Measurements from ENCODE around the gene PRPF8. TPM values are rescaled to one million over a fixed set of nuclear protein-coding genes. Genes with fewer than 3 reads are reported as not detected.

PRPF8 gene
- 100 to 1,000 TPM; 523 to 532 TPM for total RNA-seq
- 100 to 1,000 TPM; 133 to 227 (median 176) TPM for polyA plus RNA-seq
- total RNA-seq: 418 to 562 (median 466) reads per million in 6 experiments

DNA sequence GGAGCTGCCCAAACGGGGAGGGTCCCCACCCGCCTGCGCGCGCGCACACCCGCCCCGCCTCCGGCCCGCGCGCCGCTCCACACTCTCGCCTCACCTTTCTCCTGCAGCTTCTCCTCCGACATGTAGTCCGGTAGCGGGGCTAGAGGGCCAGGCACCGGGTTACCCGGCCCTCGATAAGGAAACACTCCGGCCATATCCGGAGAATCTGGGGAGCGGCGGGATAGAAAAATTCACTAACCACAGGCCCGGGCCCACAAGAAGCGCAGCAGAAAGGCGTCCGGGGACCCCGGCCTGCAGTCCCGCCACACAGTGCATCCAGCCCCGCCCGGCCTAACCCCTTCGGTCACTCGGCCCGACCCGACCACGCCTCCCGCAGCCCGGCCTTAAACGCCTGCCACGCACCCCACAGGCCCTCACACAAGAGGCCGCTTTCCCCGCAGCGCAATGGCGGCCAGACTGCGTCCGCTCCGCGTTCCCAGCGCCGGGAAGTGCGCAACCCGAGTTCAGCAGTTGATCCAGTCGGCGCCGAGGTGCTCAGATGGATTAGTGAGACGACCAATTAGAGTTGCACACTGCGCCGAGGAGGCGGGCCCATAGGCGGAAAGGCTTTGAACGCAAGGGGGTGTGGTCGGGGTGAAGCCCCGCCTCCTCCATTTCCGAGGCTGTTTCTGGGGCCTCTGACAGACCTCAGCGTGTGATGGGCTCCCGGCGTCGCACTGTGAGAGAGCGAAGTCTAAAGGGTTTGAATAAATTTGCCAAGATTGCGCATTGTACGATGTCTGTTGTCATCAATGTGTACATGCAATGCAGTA lies at the start of gene PRPF8:
Gene PRPF8, minus strand, starts transcription at position 490 of the 812 bp plus-strand sequence. Its CDS starts 296 bp downstream, at position 194.
- POLR2A ChIA-PET: interaction anchor here (0.6 to 2.7 kb wide), 23 partner anchors 11 to 717 kb away, joined by 3 to 22 read pairs (median 4); partner anchors contain the start of genes MNT, RILP, SMYD4 and TLCD2
- Mint-ChIP-seq H3K4me1 (peaks cover 32 to 54% (median 49%) of the 10 kb centered on the region in 4 donors), H3K27ac (peak within 1 kb of the TSS; percentile 97 to 100 (median 100)), H3K4me3 (peak within 1 kb of the TSS; percentile 96 to 100 (median 99)), H3K36me3 (peaks cover 9 to 48% (median 23%) of the 10 kb centered on the region in 3 donors), H3K9me3 (no peaks in the 10 kb centered on the region), H3K27me3 (no peaks in the 10 kb centered on the region)
- ATAC-seq (peak; percentile 96 to 97), DNase-seq (peak; percentile 95 to 99 (median 98))

DNA sequence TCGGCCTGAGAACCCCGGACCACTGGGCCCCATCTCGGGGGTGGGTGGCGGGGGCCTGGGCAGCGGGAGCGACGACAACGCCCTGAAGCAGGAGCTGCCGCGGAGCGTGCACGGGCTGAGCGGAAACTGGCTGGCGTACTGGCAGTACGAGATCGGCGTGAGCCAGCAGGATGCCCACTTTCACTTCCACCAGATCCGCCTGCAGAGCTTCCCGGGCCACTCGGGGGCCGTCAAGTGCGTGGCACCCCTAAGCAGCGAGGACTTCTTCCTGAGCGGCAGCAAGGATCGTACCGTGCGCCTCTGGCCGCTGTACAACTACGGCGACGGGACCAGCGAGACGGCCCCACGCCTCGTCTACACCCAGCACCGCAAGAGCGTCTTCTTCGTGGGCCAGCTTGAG lies 49.1 kb upstream of the PRPF8 start:
- ATAC-seq (no peak), DNase-seq (no peak)
- no peak overlapping the region for H3K27ac Mint-ChIP-seq
- peaks cover 9 to 22% (median 18%) of the 10 kb centered on the region in 4 donors for H3K4me1 Mint-ChIP-seq
- peaks cover 0 to 65% (median 7%) of the 10 kb centered on the region in 3 donors for H3K36me3 Mint-ChIP-seq
- no peak overlapping the region for H3K4me3 Mint-ChIP-seq
- POLR2A ChIA-PET: interaction anchor here (0.6 to 1.5 kb wide), 4 partner anchors 10 to 90 kb away, joined by 3 to 5 read pairs (median 4); partner anchors contain the start of gene WDR81
- no peaks in the 10 kb centered on the region for H3K27me3 Mint-ChIP-seq
- H3K9me3 Mint-ChIP-seq: no peaks in the 10 kb centered on the region

DNA sequence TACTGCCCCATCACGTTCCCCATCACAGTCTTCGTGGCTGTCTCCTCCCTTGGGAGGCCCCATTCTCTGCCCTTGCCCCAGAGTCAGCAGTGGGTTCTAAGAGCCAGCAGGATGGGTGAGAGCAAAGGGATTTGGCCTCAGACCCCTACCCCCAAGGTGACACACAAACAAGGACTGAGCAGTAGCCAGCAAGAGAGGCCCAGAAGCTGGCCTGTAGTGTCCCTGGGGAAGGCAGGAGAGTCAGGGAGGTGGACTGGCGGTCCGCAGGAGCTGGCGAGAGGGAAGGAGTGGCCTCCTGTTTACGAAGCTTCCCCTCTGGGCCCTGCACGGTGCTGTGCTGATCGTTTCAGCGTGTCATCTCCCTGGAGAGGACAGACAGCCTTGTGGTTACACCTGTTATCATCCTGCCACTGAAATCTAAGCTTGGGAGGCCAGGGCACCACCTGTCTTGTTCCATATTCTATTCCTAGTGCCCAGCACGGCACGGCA lies 48.2 kb upstream of the PRPF8 start:
- Mint-ChIP-seq H3K4me3 (no peak overlapping the region), H3K27me3 (no peaks in the 10 kb centered on the region), H3K9me3 (no peaks in the 10 kb centered on the region), H3K27ac (peak overlapping the region in 3 of 10 donors; percentile 10 to 25 (median 17)), H3K4me1 (peaks cover 13 to 27% (median 24%) of the 10 kb centered on the region in 4 donors), H3K36me3 (peaks cover 0 to 69% (median 9%) of the 10 kb centered on the region in 3 donors)
- ATAC-seq (no peak), DNase-seq (no peak)
- POLR2A ChIA-PET: interaction anchor here (1.0 to 1.5 kb wide), 4 partner anchors 9 to 97 kb away, joined by 3 to 5 read pairs (median 4); partner anchors contain the start of genes RPA1, SMYD4 and WDR81

DNA sequence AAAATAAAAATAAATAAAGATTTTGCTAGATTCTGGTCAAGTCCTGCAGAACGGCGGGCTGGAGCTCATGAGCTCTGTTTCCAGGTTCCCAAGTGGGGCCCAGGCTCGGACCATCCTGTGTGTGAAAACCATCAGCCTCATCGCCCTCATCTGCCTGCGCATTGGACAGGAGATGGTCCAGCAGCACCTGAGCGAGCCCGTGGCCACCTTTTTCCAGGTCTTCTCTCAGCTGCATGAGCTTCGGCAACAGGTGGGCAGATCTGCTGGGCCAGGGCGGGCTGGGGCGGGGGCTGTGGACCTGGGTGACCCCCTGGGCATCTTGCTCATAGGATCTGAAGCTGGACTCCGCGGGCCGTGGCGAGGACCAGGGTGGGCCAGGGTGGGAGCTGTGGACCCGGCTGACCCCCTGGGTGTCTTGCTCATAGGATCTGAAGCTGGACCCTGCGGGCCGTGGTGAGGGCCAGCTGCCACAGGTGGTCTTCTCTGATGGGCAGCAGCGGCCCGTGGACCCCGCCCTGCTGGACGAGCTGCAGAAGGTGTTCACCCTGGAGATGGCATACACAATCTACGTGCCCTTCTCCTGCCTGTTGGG lies 47.7 kb upstream of the PRPF8 start:
- ATAC-seq (no peak), DNase-seq (no peak)
- Mint-ChIP-seq H3K9me3 (no peaks in the 10 kb centered on the region), H3K27ac (no peak overlapping the region), H3K36me3 (peaks cover 0 to 69% (median 7%) of the 10 kb centered on the region in 3 donors), H3K4me3 (no peak overlapping the region), H3K4me1 (peaks cover 13 to 31% (median 26%) of the 10 kb centered on the region in 4 donors), H3K27me3 (no peaks in the 10 kb centered on the region)
- POLR2A ChIA-PET: interaction anchor here (1.0 to 1.5 kb wide), 4 partner anchors 8 to 98 kb away, joined by 3 to 5 read pairs (median 4); partner anchors contain the start of genes RPA1, SMYD4 and WDR81

DNA sequence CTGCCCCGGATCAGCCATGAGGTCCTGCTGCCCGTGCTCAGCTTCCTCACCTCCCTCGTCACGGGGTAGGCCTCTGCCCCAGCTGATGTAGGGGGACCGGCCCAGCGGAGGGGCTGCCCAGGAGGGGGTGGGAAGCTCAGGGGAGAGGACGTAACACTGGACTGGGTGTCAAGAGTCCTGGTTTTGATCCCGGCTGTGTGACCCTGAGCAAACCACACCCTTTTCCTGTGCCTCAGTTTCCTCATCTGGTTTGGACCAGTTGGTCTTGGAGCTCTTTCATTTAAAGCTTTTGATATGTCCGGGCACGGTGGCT lies 46.5 kb upstream of the PRPF8 start:
- Mint-ChIP-seq H3K36me3 (peaks cover 0 to 61% (median 7%) of the 10 kb centered on the region in 3 donors), H3K9me3 (no peaks in the 10 kb centered on the region), H3K4me1 (peaks cover 13 to 34% (median 26%) of the 10 kb centered on the region in 4 donors), H3K27me3 (no peaks in the 10 kb centered on the region), H3K4me3 (no peak overlapping the region), H3K27ac (no peak overlapping the region)
- ATAC-seq (no peak), DNase-seq (no peak)
- POLR2A ChIA-PET: interaction anchor here (0.7 kb wide), 1 partner anchor 47 kb away, joined by 3 read pairs; no protein-coding TSS in a partner anchor

DNA sequence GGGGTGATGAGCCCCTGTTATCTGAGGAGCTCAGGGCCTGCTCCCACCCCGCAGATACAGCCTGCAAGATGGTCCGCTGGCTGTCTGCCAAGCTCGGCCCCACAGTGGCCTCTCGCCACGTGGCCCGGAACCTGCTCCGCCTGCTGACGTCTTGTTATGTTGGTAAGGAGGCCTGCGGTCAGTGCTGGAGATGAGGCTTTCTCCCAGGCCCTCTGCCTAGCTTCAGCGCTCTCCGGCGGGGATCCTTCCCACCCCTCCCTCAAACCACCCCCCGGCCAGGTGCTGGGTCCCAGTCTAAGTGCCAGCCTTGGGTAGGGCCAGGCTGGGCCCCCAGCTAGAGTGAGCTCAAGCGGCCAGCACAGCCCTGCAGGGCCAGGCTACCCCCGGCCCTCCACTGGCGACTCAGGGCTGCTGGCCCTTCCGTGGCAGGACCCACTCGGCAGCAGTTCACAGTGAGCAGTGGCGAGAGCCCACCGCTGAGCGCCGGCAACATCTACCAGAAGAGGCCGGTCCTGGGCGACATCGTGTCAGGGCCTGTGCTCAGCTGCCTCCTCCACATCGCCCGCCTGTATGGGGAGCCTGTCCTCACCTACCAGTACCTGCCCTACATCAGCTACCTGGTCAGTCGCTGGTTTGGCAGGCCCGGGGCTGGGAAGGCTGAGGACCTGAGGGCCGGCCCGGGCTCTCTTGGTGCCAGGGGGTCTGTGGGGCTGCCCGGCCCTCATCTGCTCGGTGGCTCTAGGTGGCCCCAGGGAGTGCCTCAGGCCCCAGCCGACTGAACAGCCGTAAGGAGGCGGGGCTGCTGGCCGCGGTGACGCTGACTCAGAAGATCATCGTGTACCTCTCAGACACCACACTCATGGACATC lies 45.9 kb upstream of the PRPF8 start:
- POLR2A ChIA-PET: interaction anchor here (0.6 to 1.7 kb wide), 2 partner anchors 15 to 30 kb away, joined by 3 read pairs; no protein-coding TSS in a partner anchor
- ATAC-seq: no peak

DNA sequence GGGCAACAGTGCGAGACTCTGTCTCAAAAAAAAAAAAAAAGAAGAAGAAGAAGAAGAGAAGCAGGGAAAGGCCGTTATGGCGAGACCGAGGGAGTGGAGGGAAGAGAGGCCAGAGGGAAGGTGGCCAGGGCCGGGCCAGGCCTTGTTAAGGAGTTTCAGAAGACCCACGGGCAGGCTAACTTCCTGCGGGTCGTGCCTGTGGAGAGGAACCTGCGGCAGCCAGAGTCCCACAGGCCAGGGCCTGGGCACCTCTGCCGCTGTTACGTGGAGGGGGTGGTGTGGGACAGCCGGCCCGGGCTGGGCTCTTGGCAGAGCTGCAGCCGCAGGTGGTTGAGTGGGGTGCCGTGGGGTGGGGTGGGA lies 45.3 kb upstream of the PRPF8 start:
- DNase-seq (no peak), ATAC-seq (no peak)
- Mint-ChIP-seq H3K9me3 (no peaks in the 10 kb centered on the region), H3K36me3 (peaks cover 0 to 55% (median 7%) of the 10 kb centered on the region in 3 donors), H3K4me1 (peaks cover 17 to 41% (median 36%) of the 10 kb centered on the region in 4 donors), H3K27me3 (no peaks in the 10 kb centered on the region), H3K27ac (peak overlapping the region in 4 of 10 donors; percentile 73 to 91 (median 86)), H3K4me3 (peak overlapping the region in 1 of 10 donors; percentile 42)
- POLR2A ChIA-PET: interaction anchor here (1.7 kb wide), 1 partner anchor 14 kb away, joined by 3 read pairs; no protein-coding TSS in a partner anchor

More for the DNA sequence above, 45.9 kb upstream of the PRPF8 start:
- no peaks in the 10 kb centered on the region for H3K27me3 Mint-ChIP-seq
- DNase-seq: peak in 1 of 10 donors; percentile 63
- H3K4me1 Mint-ChIP-seq: peaks cover 15 to 37% (median 31%) of the 10 kb centered on the region in 4 donors
- no peak overlapping the region for H3K27ac Mint-ChIP-seq
- no peaks in the 10 kb centered on the region for H3K9me3 Mint-ChIP-seq
- H3K4me3 Mint-ChIP-seq: no peak overlapping the region
- H3K36me3 Mint-ChIP-seq: peaks cover 0 to 60% (median 7%) of the 10 kb centered on the region in 3 donors

DNA sequence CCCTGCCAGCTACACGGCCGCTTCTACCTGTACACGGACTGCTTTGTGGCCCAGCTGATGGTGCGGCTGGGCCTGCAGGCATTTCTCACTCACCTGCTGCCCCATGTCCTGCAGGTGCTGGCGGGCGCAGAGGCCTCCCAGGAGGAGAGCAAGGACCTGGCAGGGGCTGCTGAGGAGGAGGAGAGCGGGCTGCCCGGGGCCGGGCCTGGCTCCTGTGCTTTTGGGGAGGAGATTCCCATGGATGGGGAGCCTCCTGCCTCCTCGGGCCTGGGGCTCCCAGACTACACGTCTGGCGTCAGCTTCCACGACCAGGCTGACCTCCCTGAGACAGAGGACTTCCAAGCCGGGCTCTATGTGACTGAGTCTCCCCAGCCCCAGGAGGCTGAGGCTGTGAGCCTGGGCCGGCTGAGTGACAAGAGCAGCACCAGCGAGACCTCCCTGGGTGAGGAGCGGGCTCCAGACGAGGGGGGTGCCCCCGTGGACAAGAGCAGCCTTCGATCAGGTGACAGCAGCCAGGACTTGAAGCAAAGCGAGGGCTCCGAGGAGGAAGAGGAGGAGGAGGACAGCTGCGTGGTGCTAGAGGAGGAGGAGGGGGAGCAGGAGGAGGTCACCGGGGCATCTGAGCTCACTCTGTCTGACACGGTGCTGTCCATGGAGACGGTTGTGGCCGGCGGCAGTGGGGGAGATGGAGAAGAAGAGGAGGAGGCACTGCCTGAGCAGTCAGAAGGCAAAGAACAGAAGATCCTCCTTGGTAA lies 43.4 kb upstream of the PRPF8 start:
- H3K4me3 Mint-ChIP-seq: peak overlapping the region in 2 of 10 donors; percentile 1 to 66
- H3K36me3 Mint-ChIP-seq: peaks cover 0 to 38% (median 4%) of the 10 kb centered on the region in 3 donors
- POLR2A ChIA-PET: interaction anchor here (1.0 to 1.2 kb wide), 2 partner anchors 36 to 95 kb away, joined by 3 to 4 read pairs; no protein-coding TSS in a partner anchor
- H3K27ac Mint-ChIP-seq: peak overlapping the region in 5 of 10 donors; percentile 9 to 84 (median 43)
- no peaks in the 10 kb centered on the region for H3K27me3 Mint-ChIP-seq
- ATAC-seq (no peak), DNase-seq (peak in 1 of 10 donors; percentile 57)
- no peaks in the 10 kb centered on the region for H3K9me3 Mint-ChIP-seq
- H3K4me1 Mint-ChIP-seq: peaks cover 17 to 47% (median 38%) of the 10 kb centered on the region in 4 donors

DNA sequence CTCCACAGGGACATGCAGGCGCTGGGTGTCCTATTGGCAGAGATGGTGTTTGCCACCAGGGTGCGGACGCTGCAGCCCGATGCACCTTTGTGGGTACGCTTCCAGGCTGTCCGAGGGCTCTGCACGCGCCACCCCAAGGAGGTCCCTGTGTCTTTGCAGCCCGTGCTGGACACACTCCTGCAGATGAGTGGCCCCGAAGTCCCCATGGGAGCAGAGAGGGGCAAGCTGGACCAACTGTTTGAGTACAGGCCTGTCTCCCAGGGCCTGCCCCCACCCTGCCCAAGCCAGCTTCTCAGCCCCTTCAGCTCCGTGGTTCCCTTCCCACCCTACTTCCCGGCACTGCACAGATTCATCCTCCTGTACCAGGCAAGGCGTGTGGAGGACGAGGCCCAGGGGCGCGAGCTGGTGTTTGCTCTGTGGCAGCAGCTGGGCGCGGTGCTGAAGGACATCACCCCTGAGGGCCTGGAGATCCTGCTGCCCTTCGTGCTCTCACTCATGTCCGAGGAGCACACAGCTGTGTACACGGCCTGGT lies 42.7 kb upstream of the PRPF8 start:
- Mint-ChIP-seq H3K27ac (no peak overlapping the region), H3K9me3 (no peaks in the 10 kb centered on the region), H3K27me3 (no peaks in the 10 kb centered on the region), H3K36me3 (peaks cover 0 to 35% (median 4%) of the 10 kb centered on the region in 3 donors), H3K4me3 (no peak overlapping the region), H3K4me1 (peaks cover 20 to 53% (median 43%) of the 10 kb centered on the region in 4 donors)
- POLR2A ChIA-PET: interaction anchor here (0.5 to 1.2 kb wide), 5 partner anchors 35 to 433 kb away, joined by 3 to 5 read pairs (median 4); no protein-coding TSS in a partner anchor
- DNase-seq (no peak), ATAC-seq (no peak)

DNA sequence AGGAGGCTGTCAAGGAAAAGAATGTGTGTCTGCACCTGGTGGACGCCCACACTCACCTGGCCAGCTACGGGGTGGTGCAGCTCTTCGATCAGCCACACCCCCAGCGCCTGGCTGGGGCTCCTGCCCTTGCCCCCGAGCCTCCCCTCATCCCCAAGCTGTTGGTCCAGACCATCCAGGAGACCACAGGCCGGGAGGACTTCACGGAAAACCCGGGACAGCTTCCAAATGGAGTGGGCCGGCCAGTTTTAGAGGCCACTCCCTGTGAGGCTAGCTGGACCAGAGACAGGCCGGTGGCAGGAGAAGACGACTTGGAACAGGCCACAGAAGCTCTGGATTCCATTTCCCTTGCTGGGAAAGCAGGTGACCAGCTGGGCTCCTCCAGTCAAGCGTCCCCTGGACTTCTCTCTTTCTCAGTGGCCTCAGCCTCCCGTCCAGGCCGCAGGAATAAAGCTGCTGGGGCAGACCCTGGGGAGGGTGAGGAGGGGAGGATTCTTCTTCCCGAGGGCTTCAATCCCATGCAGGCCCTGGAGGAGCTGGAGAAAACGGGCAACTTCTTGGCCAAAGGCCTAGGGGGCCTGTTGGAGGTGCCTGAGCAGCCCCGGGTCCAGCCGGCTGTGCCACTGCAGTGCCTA lies 42.1 kb upstream of the PRPF8 start:
- H3K4me1 Mint-ChIP-seq: peaks cover 20 to 57% (median 44%) of the 10 kb centered on the region in 4 donors
- H3K36me3 Mint-ChIP-seq: peaks cover 0 to 32% (median 4%) of the 10 kb centered on the region in 3 donors
- peak overlapping the region in 1 of 10 donors; percentile 27 for H3K27ac Mint-ChIP-seq
- no peaks in the 10 kb centered on the region for H3K9me3 Mint-ChIP-seq
- ATAC-seq (no peak), DNase-seq (no peak)
- H3K4me3 Mint-ChIP-seq: peak overlapping the region in 3 of 10 donors; percentile 4 to 36 (median 22)
- H3K27me3 Mint-ChIP-seq: no peaks in the 10 kb centered on the region
- POLR2A ChIA-PET: interaction anchor here (0.5 to 1.5 kb wide), 6 partner anchors 10 to 433 kb away, joined by 3 to 6 read pairs (median 4); no protein-coding TSS in a partner anchor

All from naive thymus-derived CD8-positive, alpha-beta T cell (primary cell).